ENCODE measurements around the gene TOR4A. TPM values are rescaled to one million over a fixed set of nuclear protein-coding genes. Genes with fewer than 3 reads are reported as not detected.

The TOR4A gene
- total RNA-seq, 1 donor from 2014 or later = 3.5 TPM

DNA sequence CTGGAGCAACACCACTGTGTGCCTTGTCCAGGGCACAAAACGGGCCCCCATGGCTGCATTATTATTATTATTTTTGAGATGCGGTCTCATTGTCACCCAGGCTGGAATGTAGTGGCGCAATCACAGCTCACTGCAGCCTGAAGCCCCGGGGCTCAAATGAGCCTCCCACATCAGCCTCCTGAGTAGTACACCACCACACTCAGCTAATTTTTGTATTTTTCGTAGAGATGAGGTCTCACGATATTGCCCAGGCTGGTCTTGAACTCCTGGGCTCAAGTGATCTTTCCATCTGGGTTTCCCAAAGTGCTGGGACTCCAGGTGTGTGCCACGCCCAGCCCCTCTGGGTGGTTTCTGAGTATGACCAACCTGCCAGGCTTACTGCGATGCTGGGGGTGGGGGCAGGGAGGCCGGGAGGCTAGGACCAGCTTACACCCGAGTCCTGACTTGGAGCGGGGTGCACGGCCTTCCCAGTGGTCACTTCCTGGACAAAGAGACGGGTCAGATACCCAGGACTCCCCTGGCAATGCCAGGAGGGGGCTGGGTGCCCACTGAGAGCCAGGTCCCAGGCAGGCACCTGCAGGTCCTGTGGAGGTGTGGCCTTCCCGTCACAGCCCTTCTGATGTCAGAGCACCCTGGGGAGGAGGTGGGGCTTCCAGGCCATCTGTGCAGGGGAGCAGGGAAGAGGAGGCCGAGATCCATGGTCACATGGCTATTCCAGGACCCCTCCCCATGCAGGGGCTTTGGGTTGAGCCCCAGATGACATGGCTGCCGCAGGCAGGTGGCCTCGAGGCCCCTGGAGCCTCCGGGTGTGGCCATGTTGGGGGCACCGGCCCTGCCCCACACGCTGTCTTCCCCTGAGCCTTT, 32.9 kb downstream of the TOR4A start:
- Mint-ChIP-seq H3K36me3 (ENCODE audit: low read depth) (no peaks in the 10 kb centered on the region), H3K9me3 (ENCODE audit: low read depth) (no peaks in the 10 kb centered on the region), H3K27me3 (ENCODE audit: low read depth) (no peaks in the 10 kb centered on the region), H3K27ac (ENCODE audit: unreplicated experiment) (no peak overlapping the region), H3K4me3 (ENCODE audit: unreplicated experiment) (no peak overlapping the region), H3K4me1 (ENCODE audit: low read depth) (peaks cover 3% of the 10 kb centered on the region)
- no peak for TF ChIP-seq CTCF (IDR thresholded peaks at IDR 0.05)
- DNase-seq (ENCODE audit: low spot score) = peak; percentile 88

- DNase-seq (ENCODE audit: low spot score) = peak; percentile 94
- H3K27me3 Mint-ChIP-seq (ENCODE audit: low read depth) = no peaks in the 10 kb centered on the region
- H3K27ac Mint-ChIP-seq (ENCODE audit: unreplicated experiment) = no peak overlapping the region
- H3K36me3 Mint-ChIP-seq (ENCODE audit: low read depth) = no peaks in the 10 kb centered on the region
- no peaks in the 10 kb centered on the region for H3K4me1 Mint-ChIP-seq (ENCODE audit: low read depth)
- TF ChIP-seq CTCF (IDR thresholded peaks at IDR 0.05) = no peak
- H3K9me3 Mint-ChIP-seq (ENCODE audit: low read depth) = no peaks in the 10 kb centered on the region
- no peak overlapping the region for H3K4me3 Mint-ChIP-seq (ENCODE audit: unreplicated experiment)
Measured at GRCh38 chr9:137311171-137311985, 33.9 kb downstream of the TOR4A start.

- Mint-ChIP-seq H3K27ac (ENCODE audit: unreplicated experiment) (no peak overlapping the region), H3K4me1 (ENCODE audit: low read depth) (no peaks in the 10 kb centered on the region), H3K9me3 (ENCODE audit: low read depth) (no peaks in the 10 kb centered on the region), H3K36me3 (ENCODE audit: low read depth) (no peaks in the 10 kb centered on the region), H3K27me3 (ENCODE audit: low read depth) (no peaks in the 10 kb centered on the region), H3K4me3 (ENCODE audit: unreplicated experiment) (no peak overlapping the region)
- no peak for DNase-seq (ENCODE audit: low spot score)
- TF ChIP-seq CTCF (IDR thresholded peaks at IDR 0.05) = no peak
Measured at GRCh38 chr9:137311986-137312851, 34.7 kb downstream of the TOR4A start.

DNA sequence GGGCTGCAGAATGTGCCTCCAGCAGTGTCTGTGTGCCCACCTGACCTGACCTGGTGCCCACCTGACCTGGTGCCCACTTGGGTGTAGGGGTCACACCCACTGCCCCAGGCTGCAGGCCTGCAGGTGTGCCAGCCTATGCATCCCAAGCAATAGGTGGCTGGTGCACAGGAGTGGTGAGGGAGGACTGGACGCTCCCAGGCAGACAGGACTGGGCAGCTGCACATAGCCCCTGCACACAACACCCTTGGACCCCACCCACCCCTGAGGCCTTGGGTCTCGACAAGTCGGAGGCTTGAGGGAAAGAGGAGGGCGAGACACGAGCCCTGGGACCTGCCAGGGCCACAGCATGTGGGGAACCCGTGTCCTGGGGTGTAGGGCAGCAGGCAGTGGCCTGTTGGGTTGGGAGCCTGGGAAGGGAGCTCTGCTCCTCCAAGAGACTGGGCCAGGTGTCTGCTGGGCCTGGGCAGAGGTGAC, 35.4 kb downstream of the TOR4A start:
- no peaks in the 10 kb centered on the region for H3K9me3 Mint-ChIP-seq (ENCODE audit: low read depth)
- DNase-seq (ENCODE audit: low spot score) = no peak
- no peaks in the 10 kb centered on the region for H3K36me3 Mint-ChIP-seq (ENCODE audit: low read depth)
- H3K27me3 Mint-ChIP-seq (ENCODE audit: low read depth) = no peaks in the 10 kb centered on the region
- no peak overlapping the region for H3K4me3 Mint-ChIP-seq (ENCODE audit: unreplicated experiment)
- H3K4me1 Mint-ChIP-seq (ENCODE audit: low read depth) = no peaks in the 10 kb centered on the region
- no peak overlapping the region for H3K27ac Mint-ChIP-seq (ENCODE audit: unreplicated experiment)
- TF ChIP-seq CTCF (IDR thresholded peaks at IDR 0.05) = no peak
